Measurements from ENCODE around the gene RSPO1.
A peak's percentile ranks its signal among the peaks of the same experiment; 100 is the strongest.
"Not testable (repeated sequence)": the region's sequence is repeated elsewhere in the genome, so short reads cannot be mapped to it uniquely, and the experiment has no call there.

RSPO1 gene, protein sequence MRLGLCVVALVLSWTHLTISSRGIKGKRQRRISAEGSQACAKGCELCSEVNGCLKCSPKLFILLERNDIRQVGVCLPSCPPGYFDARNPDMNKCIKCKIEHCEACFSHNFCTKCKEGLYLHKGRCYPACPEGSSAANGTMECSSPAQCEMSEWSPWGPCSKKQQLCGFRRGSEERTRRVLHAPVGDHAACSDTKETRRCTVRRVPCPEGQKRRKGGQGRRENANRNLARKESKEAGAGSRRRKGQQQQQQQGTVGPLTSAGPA

GRCh38 chr1:37634244-37634991 lies at the start of gene RSPO1:
Gene RSPO1, minus strand, starts transcription at chr1:37634892. Its CDS starts 5,231 bp downstream, at chr1:37629661.
- Histone ChIP-seq H4K20me1 (ENCODE audit: insufficient read depth, low read length) (no peaks in the 10 kb centered on the region), H3K27me3 (ENCODE audit: insufficient read depth, low read length) (peaks cover 10% of the 10 kb centered on the region), H3K79me2 (ENCODE audit: insufficient read depth, low read length) (no peaks in the 10 kb centered on the region), H3K9me2 (ENCODE audit: low read depth, low read length) (no peaks in the 10 kb centered on the region), H3K4me1 (ENCODE audit: insufficient read depth, low read length, severe bottlenecking) (no peaks in the 10 kb centered on the region), H3K9me3 (ENCODE audit: low read length) (no peaks in the 10 kb centered on the region), H2AFZ (ENCODE audit: low read length) (no peak within 1 kb of the TSS), H3K4me3 (ENCODE audit: low read depth, low read length, poor library complexity, severe bottlenecking) (no peak within 1 kb of the TSS), H3K27ac (ENCODE audit: low read depth, low read length, poor library complexity, severe bottlenecking) (no peak within 1 kb of the TSS), H3K4me2 (ENCODE audit: low read length) (no peak within 1 kb of the TSS), H3K36me3 (ENCODE audit: insufficient read depth, low read length) (no peaks in the 10 kb centered on the region), H3K9ac (ENCODE audit: low read length) (no peak within 1 kb of the TSS), H3F3A (ENCODE audit: insufficient read depth, low read length) (no peaks in the 10 kb centered on the region)
- TF ChIP-seq EZH2 (IDR thresholded peaks at IDR 0.05; ENCODE audit: borderline replicate concordance, low read length) = no peak
- TF ChIP-seq, protein P1, sequence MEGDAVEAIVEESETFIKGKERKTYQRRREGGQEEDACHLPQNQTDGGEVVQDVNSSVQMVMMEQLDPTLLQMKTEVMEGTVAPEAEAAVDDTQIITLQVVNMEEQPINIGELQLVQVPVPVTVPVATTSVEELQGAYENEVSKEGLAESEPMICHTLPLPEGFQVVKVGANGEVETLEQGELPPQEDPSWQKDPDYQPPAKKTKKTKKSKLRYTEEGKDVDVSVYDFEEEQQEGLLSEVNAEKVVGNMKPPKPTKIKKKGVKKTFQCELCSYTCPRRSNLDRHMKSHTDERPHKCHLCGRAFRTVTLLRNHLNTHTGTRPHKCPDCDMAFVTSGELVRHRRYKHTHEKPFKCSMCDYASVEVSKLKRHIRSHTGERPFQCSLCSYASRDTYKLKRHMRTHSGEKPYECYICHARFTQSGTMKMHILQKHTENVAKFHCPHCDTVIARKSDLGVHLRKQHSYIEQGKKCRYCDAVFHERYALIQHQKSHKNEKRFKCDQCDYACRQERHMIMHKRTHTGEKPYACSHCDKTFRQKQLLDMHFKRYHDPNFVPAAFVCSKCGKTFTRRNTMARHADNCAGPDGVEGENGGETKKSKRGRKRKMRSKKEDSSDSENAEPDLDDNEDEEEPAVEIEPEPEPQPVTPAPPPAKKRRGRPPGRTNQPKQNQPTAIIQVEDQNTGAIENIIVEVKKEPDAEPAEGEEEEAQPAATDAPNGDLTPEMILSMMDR (IDR thresholded peaks at IDR 0.05; ENCODE audit: low read length) = no peak

- not testable (repeated sequence) for H3K9me3 ChIP-seq (ENCODE audit: low read length); H3F3A ChIP-seq (ENCODE audit: insufficient read depth, low read length); H3K27me3 ChIP-seq (ENCODE audit: insufficient read depth, low read length); H3K9ac ChIP-seq (ENCODE audit: low read length); H2AFZ ChIP-seq (ENCODE audit: low read length); H3K4me2 ChIP-seq (ENCODE audit: low read length); H3K27ac ChIP-seq (ENCODE audit: low read depth, low read length, poor library complexity, severe bottlenecking); H3K9me2 ChIP-seq (ENCODE audit: low read depth, low read length); H3K79me2 ChIP-seq (ENCODE audit: insufficient read depth, low read length); H3K4me3 ChIP-seq (ENCODE audit: low read depth, low read length, poor library complexity, severe bottlenecking); H4K20me1 ChIP-seq (ENCODE audit: insufficient read depth, low read length)
- Histone ChIP-seq H3K36me3 (ENCODE audit: insufficient read depth, low read length) (peaks cover 68% of the 10 kb centered on the region), H3K4me1 (ENCODE audit: insufficient read depth, low read length, severe bottlenecking) (peaks cover 10% of the 10 kb centered on the region)
These were observed 49.5 kb upstream of the RSPO1 start for GRCh38 chr1:37684182-37684581.

DNA sequence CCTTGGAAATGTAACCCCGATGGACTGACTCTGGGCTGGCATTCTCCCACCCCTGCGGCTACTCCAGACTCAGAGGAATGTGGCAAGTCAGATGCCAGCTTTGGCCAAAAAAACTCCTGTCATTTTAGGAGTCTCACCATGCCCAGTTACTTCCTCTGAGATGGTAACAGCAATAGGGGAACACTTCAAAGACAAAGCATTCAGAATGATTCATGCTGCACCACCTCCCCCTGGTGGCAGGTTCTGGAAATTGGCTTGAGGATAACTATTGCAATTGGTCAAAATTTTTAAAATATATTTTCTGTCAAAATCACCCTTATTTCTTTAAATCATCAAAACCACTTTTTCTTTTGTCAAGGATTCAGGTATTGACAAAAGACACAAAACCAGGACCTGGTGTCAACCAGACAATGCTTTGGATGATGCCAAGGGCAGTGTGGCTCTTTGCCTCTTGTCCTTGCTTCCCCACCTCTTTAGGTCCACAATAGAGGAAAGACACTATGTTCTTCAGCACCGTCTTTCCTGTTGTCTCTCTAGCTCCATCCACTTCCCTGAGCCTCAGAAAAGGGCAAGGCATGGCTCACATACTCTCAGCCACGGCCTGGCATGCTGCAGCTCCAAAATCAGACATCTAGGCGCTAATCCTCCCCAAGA lies 47.8 kb upstream of the RSPO1 start:
- TF ChIP-seq, protein P1 (IDR thresholded peaks at IDR 0.05; ENCODE audit: low read length) = peak; percentile 90
- TF ChIP-seq EZH2 (IDR thresholded peaks at IDR 0.05; ENCODE audit: borderline replicate concordance, low read length) = no peak
- Histone ChIP-seq H3K9me2 (ENCODE audit: low read depth, low read length) (no peaks in the 10 kb centered on the region), H3K27me3 (ENCODE audit: insufficient read depth, low read length) (no peaks in the 10 kb centered on the region), H3K27ac (ENCODE audit: low read depth, low read length, poor library complexity, severe bottlenecking) (no peak overlapping the region), H4K20me1 (ENCODE audit: insufficient read depth, low read length) (no peaks in the 10 kb centered on the region), H3K4me1 (ENCODE audit: insufficient read depth, low read length, severe bottlenecking) (no peaks in the 10 kb centered on the region), H3F3A (ENCODE audit: insufficient read depth, low read length) (no peaks in the 10 kb centered on the region), H2AFZ (ENCODE audit: low read length) (no peak overlapping the region), H3K9me3 (ENCODE audit: low read length) (no peaks in the 10 kb centered on the region), H3K79me2 (ENCODE audit: insufficient read depth, low read length) (no peaks in the 10 kb centered on the region), H3K4me3 (ENCODE audit: low read depth, low read length, poor library complexity, severe bottlenecking) (no peak overlapping the region), H3K4me2 (ENCODE audit: low read length) (no peak overlapping the region), H3K9ac (ENCODE audit: low read length) (no peak overlapping the region), H3K36me3 (ENCODE audit: insufficient read depth, low read length) (peaks cover 57% of the 10 kb centered on the region)

Measured in OCI-LY1 (cell line).